ENCODE results near the gene CDYL2.

GRCh38 chr16:80556481-80556880 lies 247.9 kb downstream of the CDYL2 start:
- TF ChIP-seq CTCF (IDR thresholded peaks at IDR 0.05) (no peak), POLR2A (IDR thresholded peaks at IDR 0.05) (no peak)

All from Peyer's patch (tissue), 4 donors.